Thoracic aorta (tissue), 2 donors: ENCODE measurements around the gene PIGR. TPM values are rescaled to one million over a fixed set of nuclear protein-coding genes. Genes with fewer than 3 reads are reported as not detected.

Experiments used
- ATAC-seq: fragments of 150-250 bp; one replicate; pipeline ENCODE4 v1.8.0; 2017; ENCODE audit warnings: low read depth; ENCODE audit not compliant: insufficient number of reproducible peaks, low FRiP score
- DNase-seq: peaks from one replicate; pipeline ENCODE4 v3.0.0-alpha.2; 2020; ENCODE audit warnings: low spot score
- H3K27ac ChIP-seq, 2 donors: fragments of 200-600 bp; sonication (generic); 1 replicate in 1 of 2; 2 replicates in 1 of 2; pipeline ENCODE4 v1.5.1; 2016; ENCODE audit warnings: mild to moderate bottlenecking in 2 of 2, moderate library complexity in 2 of 2
- H3K27me3 ChIP-seq: fragments of 200-600 bp; sonication (generic); replicated peaks from 2 replicates; pipeline ENCODE4 v1.6.0; 2016; ENCODE audit warnings: mild to moderate bottlenecking; ENCODE audit not compliant: insufficient read depth
- H3K36me3 ChIP-seq: fragments of 200-600 bp; sonication (generic); one replicate; pipeline ENCODE4 v1.5.1; 2016
- H3K4me1 ChIP-seq, 2 donors: fragments of 200-600 bp; sonication (generic); 1 replicate in 1 of 2; 2 replicates in 1 of 2; pipeline versions ENCODE4 v1.5.1 to v1.6.0; 2016; ENCODE audit warnings: low read depth in 2 of 2, mild to moderate bottlenecking in 1 of 2; ENCODE audit not compliant: control insufficient read depth in 1 of 2
- H3K4me3 ChIP-seq: fragments of 200-600 bp; sonication (generic); 2 replicates; pipeline ENCODE4 v1.5.1; 2016; ENCODE audit warnings: mild to moderate bottlenecking
- H3K9me3 ChIP-seq: fragments of 200-600 bp; sonication (generic); 2 replicates; pipeline ENCODE4 v1.5.1; 2016
- CTCF ChIP-seq: fragments of 200-600 bp; sonication (generic); IDR thresholded peaks from one replicate; pipeline ENCODE4 v1.5.1; 2019; ENCODE audit warnings: antibody characterized with exemption
- total RNA-seq, 2 donors: library from RNA; depleted of rRNA; stranded (reverse); fragments of >200 nt; gene quantifications; one replicate each; pipeline versions ENCODE4 v1.1.0 to v1.2.3, GENCODE V29; 2016

Gene PIGR
- total RNA-seq, 2 donors from 2014 or later, result 7.7 TPM; not detected in 1

GRCh38 chr1:206896261-206896660, 50.0 kb downstream of the PIGR start:
- Histone ChIP-seq H3K4me1 (no peaks in the 10 kb centered on the region), H3K9me3 (no peaks in the 10 kb centered on the region), H3K4me3 (no peak overlapping the region), H3K27me3 (no peaks in the 10 kb centered on the region), H3K36me3 (no peaks in the 10 kb centered on the region), H3K27ac (no peak overlapping the region)
- DNase-seq (no peak), ATAC-seq (no peak)
- TF ChIP-seq CTCF, result no peak

GRCh38 chr1:206895837-206896242, 50.4 kb downstream of the PIGR start:
- H3K27ac ChIP-seq, result no peak overlapping the region
- no peak for ATAC-seq

GRCh38 chr1:206895325-206895724, 50.9 kb downstream of the PIGR start:
- ATAC-seq, result no peak
- Histone ChIP-seq H3K27me3 (no peaks in the 10 kb centered on the region), H3K27ac (no peak overlapping the region), H3K36me3 (no peaks in the 10 kb centered on the region), H3K9me3 (no peaks in the 10 kb centered on the region), H3K4me1 (no peaks in the 10 kb centered on the region), H3K4me3 (no peak overlapping the region)
- no peak for DNase-seq
- TF ChIP-seq CTCF, result no peak

More at GRCh38 chr1:206895837-206896242, 50.4 kb downstream of the PIGR start:
- H3K4me1 ChIP-seq, result no peaks in the 10 kb centered on the region
- no peak for TF ChIP-seq CTCF
- H3K27me3 ChIP-seq, result no peaks in the 10 kb centered on the region
- no peak overlapping the region for H3K4me3 ChIP-seq
- no peaks in the 10 kb centered on the region for H3K36me3 ChIP-seq
- no peak for DNase-seq
- no peaks in the 10 kb centered on the region for H3K9me3 ChIP-seq

GRCh38 chr1:206893380-206893779, 52.9 kb downstream of the PIGR start:
- TF ChIP-seq CTCF, result no peak
- Histone ChIP-seq H3K36me3 (no peaks in the 10 kb centered on the region), H3K27me3 (no peaks in the 10 kb centered on the region), H3K4me3 (no peak overlapping the region), H3K9me3 (no peaks in the 10 kb centered on the region), H3K27ac (no peak overlapping the region), H3K4me1 (no peaks in the 10 kb centered on the region)
- ATAC-seq, result no peak
- no peak for DNase-seq

GRCh38 chr1:206892351-206892984, 53.8 kb downstream of the PIGR start:
- Histone ChIP-seq H3K9me3 (no peaks in the 10 kb centered on the region), H3K27me3 (no peaks in the 10 kb centered on the region), H3K36me3 (no peaks in the 10 kb centered on the region), H3K27ac (no peak overlapping the region), H3K4me3 (no peak overlapping the region), H3K4me1 (no peaks in the 10 kb centered on the region)
- no peak for TF ChIP-seq CTCF
- DNase-seq (no peak), ATAC-seq (no peak)
